GM12878 (cell line): Measurements from ENCODE around the gene DDX56. TPM values are rescaled to one million over a fixed set of nuclear protein-coding genes. Genes with fewer than 3 reads are reported as not detected.

Experiments used
- ATAC-seq: fragments of 200-7000 bp; cut with Tn5 transposase; 3 replicates; pipeline ENCODE4 v1.9.1; 2020; ENCODE audit warnings: mild to moderate bottlenecking, moderate library complexity
- BruUV-seq: library from RNA; stranded (reverse); fragments of 400-500 nt; replicated peaks from 2 replicates; lab custom pipeline; 2021; lab: Mats Ljungman, UMichigan
- CTCF ChIA-PET: fragments of 300-600 bp; sonication (Branson Sonifier 250); formaldehyde crosslinking; extraction: SDS; loops from one replicate; lab custom pipeline; 2021; ENCODE audit warnings: inconsistent platforms; lab: Yijun Ruan, JAX
- POLR2A ChIA-PET: fragments of 350-600 bp; formaldehyde crosslinking; extraction: SDS; loops from one replicate; lab custom pipeline; 2021; ENCODE audit warnings: inconsistent platforms; lab: Charles Lee
- RAD21 ChIA-PET: fragments of 300-600 bp; sonication (Branson Sonifier 250); formaldehyde crosslinking; loops from one replicate; lab custom pipeline; 2023; ENCODE audit warnings: antibody characterized with exemption; ENCODE audit not compliant: unreplicated experiment; lab: Charles Lee
- SMC1A ChIA-PET: fragments of 300-600 bp; sonication (Branson Sonifier 250); formaldehyde crosslinking; loops from one replicate; lab custom pipeline; 2023; ENCODE audit not compliant: unreplicated experiment, uncharacterized antibody; lab: Charles Lee
- DNase-seq: peaks from one replicate; pipeline ENCODE4 v3.0.0-alpha.2; 2011; ENCODE audit warnings: low read depth, low spot score
- FAIRE-seq: peaks from 3 replicates; lab custom pipeline; 2011; peaks lifted over from hg19 to GRCh38; lab: Jason Lieb, UNC
- H2AFZ ChIP-seq: 2 replicates; pipeline ENCODE4 v1.6.0; 2011; ENCODE audit warnings: low read depth, low read length, control low read depth; ENCODE audit not compliant: control insufficient read depth
- H3K27ac ChIP-seq: 2 replicates; pipeline ENCODE4 v1.5.1; 2011; ENCODE audit warnings: control low read depth; ENCODE audit not compliant: control insufficient read depth, insufficient read depth
- H3K27me3 ChIP-seq, 2 experiments: replicated peaks in 1 of 2; 2 replicates each; pipeline versions ENCODE4 v1.6.0 to v1.6.1; 2011; ENCODE audit warnings: low read length in 1 of 2; ENCODE audit not compliant: control insufficient read depth in 2 of 2, insufficient read depth in 2 of 2
- H3K36me3 ChIP-seq, 2 experiments: 2 replicates each; pipeline ENCODE4 v1.5.1; 2011; ENCODE audit warnings: low read length in 1 of 2; ENCODE audit not compliant: control insufficient read depth in 2 of 2, insufficient read depth in 2 of 2
- H3K4me1 ChIP-seq: 2 replicates; pipeline ENCODE4 v1.6.1; 2011; ENCODE audit warnings: mild to moderate bottlenecking, low read length, moderate library complexity, mixed read lengths; ENCODE audit not compliant: control insufficient read depth, insufficient read depth
- H3K4me2 ChIP-seq: 2 replicates; pipeline ENCODE4 v1.6.0; 2011; ENCODE audit warnings: control low read depth; ENCODE audit not compliant: control insufficient read depth, insufficient read depth
- H3K4me3 ChIP-seq: fragments of 200-600 bp; sonication (generic); 2 replicates; pipeline ENCODE4 v1.5.1; 2016
- H3K79me2 ChIP-seq: 2 replicates; pipeline ENCODE4 v1.6.0; 2011; ENCODE audit warnings: low read length; ENCODE audit not compliant: control insufficient read depth, insufficient read depth
- H3K9ac ChIP-seq: 2 replicates; pipeline ENCODE4 v1.8.0; 2011; ENCODE audit warnings: low read length, control low read depth, mixed read lengths; ENCODE audit not compliant: control insufficient read depth, insufficient read depth
- H3K9me3 ChIP-seq: replicated peaks from 3 replicates; pipeline ENCODE4 v1.5.1; 2011; ENCODE audit warnings: mild to moderate bottlenecking, low read length; ENCODE audit not compliant: control insufficient read depth, insufficient read depth
- H4K20me1 ChIP-seq: 2 replicates; pipeline ENCODE4 v1.6.0; 2011; ENCODE audit not compliant: control insufficient read depth, insufficient read depth
- BHLHE40 ChIP-seq, 2 experiments: fragments of 450-650 bp in 1 of 2; IDR thresholded peaks; 2 replicates each; pipeline ENCODE4 v1.6.1; 2011 to 2017; ENCODE audit warnings: low read depth in 2 of 2, borderline replicate concordance in 1 of 2, improper control_type of control experiment in 1 of 2, low read length in 1 of 2, mild to moderate bottlenecking in 1 of 2
- E4F1 ChIP-seq: fragments of 450-650 bp; IDR thresholded peaks from 2 replicates; pipeline ENCODE4 v1.6.1; 2018; ENCODE audit warnings: borderline replicate concordance, mild to moderate bottlenecking; ENCODE audit not compliant: partially characterized antibody
- IKZF1 ChIP-seq: fragments of 450-650 bp; conservative IDR thresholded peaks from 2 replicates; pipeline ENCODE4 v1.6.1; 2017; ENCODE audit warnings: antibody characterized with exemption, mild to moderate bottlenecking
- IRF3 ChIP-seq: fragments of 450-650 bp; IDR thresholded peaks from 2 replicates; pipeline ENCODE4 v1.6.1; 2014; ENCODE audit warnings: mild to moderate bottlenecking
- LARP7 ChIP-seq: fragments of 450-650 bp; IDR thresholded peaks from 2 replicates; pipeline ENCODE4 v1.6.1; 2017; ENCODE audit warnings: mild to moderate bottlenecking
- NFYB ChIP-seq: IDR thresholded peaks from 2 replicates; pipeline ENCODE4 v1.6.1; 2011; ENCODE audit warnings: low read depth, mild to moderate bottlenecking, low read length, improper control_type of control experiment, moderate library complexity; ENCODE audit not compliant: insufficient read depth
- NR2C1 ChIP-seq: fragments of 450-650 bp; IDR thresholded peaks from 2 replicates; pipeline ENCODE4 v1.6.1; 2017; ENCODE audit warnings: antibody characterized with exemption, mild to moderate bottlenecking, moderate library complexity
- RAD51 ChIP-seq: fragments of 450-650 bp; IDR thresholded peaks from 2 replicates; pipeline ENCODE4 v1.6.1; 2016; ENCODE audit warnings: moderate library complexity, mild to moderate bottlenecking, inconsistent platforms
- RB1 ChIP-seq: fragments of 450-650 bp; formaldehyde crosslinking; IDR thresholded peaks from 2 replicates; pipeline ENCODE4 v1.6.1; 2017; ENCODE audit warnings: mild to moderate bottlenecking, borderline replicate concordance
- SMAD1 ChIP-seq: fragments of 450-650 bp; IDR thresholded peaks from 2 replicates; pipeline ENCODE4 v1.6.1; 2018; ENCODE audit warnings: mild to moderate bottlenecking, low read depth; ENCODE audit not compliant: partially characterized antibody
- USF2 ChIP-seq: IDR thresholded peaks from 2 replicates; pipeline ENCODE4 v1.6.1; 2011; ENCODE audit warnings: low read depth, low read length, improper control_type of control experiment, borderline replicate concordance
- ZBED1 ChIP-seq: IDR thresholded peaks from 2 replicates; pipeline ENCODE4 v1.6.1; 2016; ENCODE audit warnings: borderline replicate concordance
- WGBS: methylation state at CpG from one replicate; pipeline ENCODE4 v1.1.6; 2016; ENCODE audit warnings: low lambda C conversion rate; ENCODE audit not compliant: insufficient replicate concordance, insufficient coverage; ENCODE audit errors: missing lambda C conversion rate; 5-methylcytosine and 5-hydroxymethylcytosine counted together
- in situ Hi-C: fragments of 300-500 bp; cut with MboI; formaldehyde crosslinking; loops from 9 replicates; pipeline ENCODE4 v1.14.3; 2018; ENCODE audit warnings: mixed read lengths
- intact Hi-C: fragments of 100-400 bp; cut with micrococcal nuclease; formaldehyde crosslinking; loops from one replicate; pipeline ENCODE4 v1.14.2; 2022; ENCODE audit not compliant: unreplicated experiment
- polyA plus RNA-seq, 11 experiments: library from polyadenylated mRNA; depleted of rRNA in 4 of 11; unstranded in 6 of 11; stranded (reverse) in 5 of 11; fragments of >200 nt; fragmentation: Nextera tagmentation in 4 of 11; fragmentation: Illumina TruSeq in 1 of 11; extraction: Ambion mirVana in 4 of 11; extraction: Trizol in 1 of 11; gene quantifications; 1 replicate in 1 of 11; 2 replicates in 10 of 11; pipeline versions ENCODE4 v1.2.1 to v1.2.3, GENCODE V29; 2011 to 2016; ENCODE audit warnings: inconsistent platforms in 2 of 11, missing spikeins in 2 of 11, low read depth in 1 of 11
- total RNA-seq, 4 experiments: library from RNA; depleted of rRNA in 3 of 4; stranded (reverse); fragments of >200 nt in 3 of 4; fragmentation: Illumina TruSeq in 1 of 4; extraction: Trizol in 1 of 4; gene quantifications; 2 replicates each; pipeline versions ENCODE4 v1.2.1 to v1.2.3, GENCODE V29; 2013 to 2021

Gene DDX56
- total and polyA plus RNA-seq, 10 of the 15 experiments (the other 5 are each of a cell fraction or from before 2014, with no cell fraction given), result 19.8 to 136 (median 81.3) TPM

GRCh38 chr7:44607141-44608068, 33.7 kb upstream of the DDX56 start (continued):
- no peak for TF ChIP-seq USF2

GRCh38 chr7:44606341-44607140, 32.8 kb upstream of the DDX56 start, which contains the start of gene OGDH:
Gene OGDH, plus strand, starts transcription at chr7:44606627. Its CDS starts 17,717 bp downstream, at chr7:44624344.
- intact Hi-C loops (loop anchor here (1.0 to 5.0 kb wide), 4 partner anchors 27 to 191 kb away; partner anchors contain the start of gene PPIA), in situ Hi-C loops (no loop called here)
- ChIA-PET POLR2A (interaction anchor here (0.5 to 7.8 kb wide), 28 partner anchors 11 to 685 kb away, joined by 3 to 95 read pairs (median 5); partner anchors contain the start of genes DDX56, H2AZ2, PURB and TMED4), SMC1A (interaction anchor here (0.9 to 8.8 kb wide), 21 partner anchors 10 to 314 kb away, joined by 3 to 103 read pairs (median 5); partner anchors contain the start of genes H2AZ2 and TMED4), RAD21 (interaction anchor here (0.7 to 3.3 kb wide), 22 partner anchors 11 to 368 kb away, joined by 3 to 36 read pairs (median 5); partner anchors contain the start of genes DDX56, H2AZ2 and TMED4), CTCF (interaction anchor here (0.6 to 2.7 kb wide), 10 partner anchors 11 to 377 kb away, joined by 3 to 13 read pairs (median 6); partner anchors contain the start of gene H2AZ2)
- Histone ChIP-seq H3K27me3 (no peaks in the 10 kb centered on the region), H3K4me2 (peak within 1 kb of the TSS; percentile 66), H3K27ac (peak within 1 kb of the TSS; percentile 93), H3K4me3 (peak within 1 kb of the TSS; percentile 91), H3K4me1 (peaks cover 19% of the 10 kb centered on the region), H3K9ac (peak within 1 kb of the TSS; percentile 78), H3K79me2 (peaks cover 42% of the 10 kb centered on the region), H3K9me3 (no peaks in the 10 kb centered on the region), H4K20me1 (no peaks in the 10 kb centered on the region), H3K36me3 (no peaks in the 10 kb centered on the region), H2AFZ (peak within 1 kb of the TSS; percentile 83)
- DNase-seq (peak; percentile 87), ATAC-seq (peak; percentile 98), FAIRE-seq (peak; percentile 95)
- 1% methylated on average over 48 of the region's 93 CpGs for WGBS
- BruUV-seq, result no TSS peak
- 0 out of 2 replicates have a peak, but pooled peaks have one; percentile 36 for TF ChIP-seq RB1
- TF ChIP-seq ZBED1, result peak; percentile 67; the same call in 1 of the 2 replicates
- peak; percentile 19 for TF ChIP-seq SMAD1
- TF ChIP-seq LARP7, result peak; percentile 64
- peak; percentile 96 for TF ChIP-seq IRF3
- TF ChIP-seq NR2C1, result peak; percentile 89
- peak; percentile 98 for TF ChIP-seq NFYB
- peak; percentile 73 for TF ChIP-seq IKZF1
- peak; percentile 13 to 82; a peak in 2 of 4 replicates for TF ChIP-seq BHLHE40 (IDR thresholded peaks at IDR 0.05; ENCODE audit: borderline replicate concordance in 1 of 2, low read depth in 2 of 2, low read length in 1 of 2)
- peak; percentile 44 for TF ChIP-seq E4F1
- TF ChIP-seq RAD51, result peak; percentile 92
